Neural cell (in vitro differentiated cells): Measurements from ENCODE around the gene CA12. TPM values are rescaled to one million over a fixed set of nuclear protein-coding genes. Genes with fewer than 3 reads are reported as not detected.

Experiments
- H2AFZ ChIP-seq: fragments of 200-600, 300-800 bp; sonication (generic), shearing (Covaris generic); 2 replicates; pipeline ENCODE4 v1.6.0; 2014; ENCODE audit warnings: low read depth, mild to moderate bottlenecking, antibody characterized with exemption, low read length, moderate library complexity
- H3F3A ChIP-seq: fragments of 200-600 bp; shearing (Covaris generic); 2 replicates; pipeline ENCODE4 v1.6.1; 2016; ENCODE audit warnings: mild to moderate bottlenecking, moderate library complexity, mixed read lengths, antibody characterized with exemption, low read length; ENCODE audit not compliant: insufficient read depth, poor library complexity, severe bottlenecking
- H3K27ac ChIP-seq: fragments of 200-600, 300-800 bp; sonication (generic), shearing (Covaris generic); 2 replicates; pipeline ENCODE4 v1.5.1; 2014; ENCODE audit warnings: mild to moderate bottlenecking, low read length, moderate library complexity
- H3K27me3 ChIP-seq: fragments of 300-800, 200-600 bp; sonication (generic), shearing (Covaris generic); 2 replicates; pipeline ENCODE4 v1.6.0; 2014; ENCODE audit warnings: mild to moderate bottlenecking, low read depth, low read length, moderate library complexity; ENCODE audit not compliant: insufficient read depth
- H3K36me3 ChIP-seq: fragments of 300-800, 200-600 bp; sonication (generic), shearing (Covaris generic); 2 replicates; pipeline ENCODE4 v1.5.1; 2014; ENCODE audit warnings: mild to moderate bottlenecking, antibody characterized with exemption, low read length, moderate library complexity; ENCODE audit not compliant: insufficient read depth
- H3K4me2 ChIP-seq: fragments of 300-800, 200-600 bp; sonication (generic), shearing (Covaris generic); 2 replicates; pipeline ENCODE4 v1.6.0; 2014; ENCODE audit warnings: mild to moderate bottlenecking, low read length
- H3K4me3 ChIP-seq: fragments of 300-800, 200-600 bp; sonication (generic), shearing (Covaris generic); 2 replicates; pipeline ENCODE4 v1.5.1; 2014; ENCODE audit warnings: mild to moderate bottlenecking, low read length, moderate library complexity
- H3K79me2 ChIP-seq: fragments of 200-600 bp; shearing (Covaris generic); replicated peaks from 2 replicates; pipeline ENCODE4 v1.6.0; 2014; ENCODE audit warnings: mild to moderate bottlenecking, low read length, moderate library complexity; ENCODE audit not compliant: insufficient read depth
- H3K9ac ChIP-seq: fragments of 300-800, 200-600 bp; sonication (generic), shearing (Covaris generic); 2 replicates; pipeline ENCODE4 v1.6.1; 2016; ENCODE audit warnings: mild to moderate bottlenecking, low read length, mixed read lengths
- H3K9me2 ChIP-seq: fragments of 200-600 bp; shearing (Covaris generic); 2 replicates; pipeline ENCODE4 v1.6.1; 2016; ENCODE audit warnings: mild to moderate bottlenecking, low read length, mixed read lengths; ENCODE audit not compliant: insufficient read depth
- H3K9me3 ChIP-seq: fragments of 200-600, 300-800 bp; sonication (generic), shearing (Covaris generic); 2 replicates; pipeline ENCODE4 v1.6.1; 2016; ENCODE audit warnings: mild to moderate bottlenecking, mixed run types, low read length, moderate library complexity, mixed read lengths
- H4K20me1 ChIP-seq: fragments of 200-600 bp; shearing (Covaris generic); 2 replicates; pipeline ENCODE4 v1.6.1; 2016; ENCODE audit warnings: mild to moderate bottlenecking, mixed run types; ENCODE audit not compliant: insufficient read depth
- CTCF ChIP-seq: fragments of 450-650 bp; IDR thresholded peaks from 2 replicates; pipeline ENCODE4 v1.5.1; 2014; ENCODE audit warnings: antibody characterized with exemption, mild to moderate bottlenecking, moderate library complexity; ENCODE audit not compliant: poor library complexity, severe bottlenecking
- EP300 ChIP-seq: fragments of 450-650 bp; conservative IDR thresholded peaks from 2 replicates; pipeline ENCODE4 v1.6.1; 2014; ENCODE audit warnings: antibody characterized with exemption, mild to moderate bottlenecking, moderate library complexity; ENCODE audit not compliant: poor library complexity, severe bottlenecking
- EZH2 ChIP-seq: fragments of 200-600, 300-800 bp; shearing (Covaris generic), sonication (generic); IDR thresholded peaks from 2 replicates; pipeline ENCODE4 v1.6.1; 2014; ENCODE audit warnings: antibody characterized with exemption, low read length, borderline replicate concordance, mild to moderate bottlenecking; ENCODE audit not compliant: insufficient read depth, poor library complexity, severe bottlenecking
- MXI1 ChIP-seq: fragments of 450-650 bp; conservative IDR thresholded peaks from 2 replicates; pipeline ENCODE4 v1.6.1; 2014; ENCODE audit warnings: antibody characterized with exemption, mild to moderate bottlenecking; ENCODE audit not compliant: poor library complexity, severe bottlenecking
- POLR2AphosphoS5 ChIP-seq: IDR thresholded peaks from 2 replicates; pipeline ENCODE4 v1.6.1; 2012
- RAD21 ChIP-seq: fragments of 450-650 bp; conservative IDR thresholded peaks from 2 replicates; pipeline ENCODE4 v1.6.1; 2014; ENCODE audit warnings: antibody characterized with exemption, mild to moderate bottlenecking, moderate library complexity
- REST ChIP-seq: IDR thresholded peaks from 2 replicates; pipeline ENCODE4 v1.6.1; 2012; ENCODE audit warnings: borderline replicate concordance
- SMC3 ChIP-seq: fragments of 450-650 bp; conservative IDR thresholded peaks from 2 replicates; pipeline ENCODE4 v1.6.1; 2014; ENCODE audit warnings: antibody characterized with exemption, mild to moderate bottlenecking, moderate library complexity; ENCODE audit not compliant: poor library complexity
- TAF1 ChIP-seq: IDR thresholded peaks from 2 replicates; pipeline ENCODE4 v1.6.1; 2012; ENCODE audit warnings: low read depth
- polyA plus RNA-seq: library from polyadenylated mRNA; depleted of rRNA; stranded (reverse); fragments of >200 nt; gene quantifications from 2 replicates; pipeline ENCODE4 v1.2.3, GENCODE V29; 2014

The CA12 gene
- polyA plus RNA-seq, 1 donor from 2014 or later: 0.11 TPM

DNA sequence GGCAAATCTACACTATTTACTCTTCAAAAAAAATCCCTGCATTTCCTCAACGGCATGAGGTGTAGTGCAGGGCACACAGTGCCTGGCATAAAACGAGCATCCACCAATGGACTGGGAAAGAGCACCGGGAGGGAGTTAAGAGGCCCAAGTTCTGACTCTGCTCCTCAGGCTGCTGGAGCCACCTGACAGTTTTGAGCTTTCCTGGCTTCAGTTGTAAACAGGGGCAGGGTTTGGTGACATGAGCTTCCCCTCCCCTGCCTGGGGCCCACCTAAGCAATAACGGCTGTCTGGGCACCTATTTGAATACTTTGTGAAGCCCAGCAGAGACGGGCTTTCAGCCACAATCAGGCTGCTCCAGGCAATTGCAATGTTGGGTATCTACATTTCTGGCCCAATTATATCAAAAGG lies 16.4 kb downstream of the CA12 start:
- Histone ChIP-seq H3K4me3 (no peak overlapping the region), H3K4me2 (no peak overlapping the region), H2AFZ (no peak overlapping the region), H3K9me3 (no peaks in the 10 kb centered on the region), H3K9me2 (no peaks in the 10 kb centered on the region), H3K36me3 (no peaks in the 10 kb centered on the region), H3K9ac (no peak overlapping the region), H4K20me1 (no peaks in the 10 kb centered on the region), H3F3A (no peaks in the 10 kb centered on the region), H3K27ac (no peak overlapping the region), H3K27me3 (no peaks in the 10 kb centered on the region), H3K79me2 (no peaks in the 10 kb centered on the region)
- TF ChIP-seq MXI1 (no peak), EZH2 (no peak), RAD21 (no peak), POLR2AphosphoS5 (no peak), TAF1 (no peak), SMC3 (no peak)

- no peaks in the 10 kb centered on the region for H3K36me3 ChIP-seq
- H3K4me2 ChIP-seq: no peak overlapping the region
- H3K9ac ChIP-seq: no peak overlapping the region
- no peak overlapping the region for H3K4me3 ChIP-seq
- H3K27ac ChIP-seq: no peak overlapping the region
- H2AFZ ChIP-seq: no peak overlapping the region
- no peak for TF ChIP-seq MXI1
- no peak for TF ChIP-seq EZH2
- TF ChIP-seq TAF1: no peak
- no peak for TF ChIP-seq EP300
- TF ChIP-seq RAD21: no peak
- TF ChIP-seq POLR2AphosphoS5: no peak
- no peak for TF ChIP-seq CTCF
- TF ChIP-seq SMC3: no peak
- TF ChIP-seq REST: no peak
- no peaks in the 10 kb centered on the region for H3K9me2 ChIP-seq
- H4K20me1 ChIP-seq: no peaks in the 10 kb centered on the region
- H3K9me3 ChIP-seq: no peaks in the 10 kb centered on the region
- H3K79me2 ChIP-seq: no peaks in the 10 kb centered on the region
- no peaks in the 10 kb centered on the region for H3K27me3 ChIP-seq
- H3F3A ChIP-seq: no peaks in the 10 kb centered on the region
Measured at GRCh38 chr15:63364399-63365272, 17.0 kb downstream of the CA12 start.
